Coronary artery (tissue), 2 donors: Measurements from ENCODE around the gene NGF.
"Not testable (repeated sequence)": the region's sequence is repeated elsewhere in the genome, so short reads cannot be mapped to it uniquely, and the experiment has no call there.

ENCODE experiments used
- DNase-seq: peaks from one replicate; pipeline ENCODE4 v3.0.0-alpha.2; 2017; ENCODE audit warnings: low spot score
- H3K27ac ChIP-seq, 2 donors: fragments of 200-600 bp; sonication (generic); one replicate each; pipeline ENCODE4 v1.5.1; 2016 to 2019
- H3K4me3 ChIP-seq: fragments of 200-600 bp; sonication (generic); 2 replicates; pipeline ENCODE4 v1.5.1; 2016; ENCODE audit warnings: mild to moderate bottlenecking, moderate library complexity
- CTCF ChIP-seq: fragments of 200-600 bp; sonication (generic); IDR thresholded peaks from one replicate; pipeline ENCODE4 v1.5.1; 2019; ENCODE audit warnings: antibody characterized with exemption

NGF gene

GRCh38 chr1:115310581-115311473, 27.2 kb downstream of the NGF start:
- H3K27ac ChIP-seq, result no peak overlapping the region
- DNase-seq, result no peak
- no peak for TF ChIP-seq CTCF
- H3K4me3 ChIP-seq, result no peak overlapping the region

DNA sequence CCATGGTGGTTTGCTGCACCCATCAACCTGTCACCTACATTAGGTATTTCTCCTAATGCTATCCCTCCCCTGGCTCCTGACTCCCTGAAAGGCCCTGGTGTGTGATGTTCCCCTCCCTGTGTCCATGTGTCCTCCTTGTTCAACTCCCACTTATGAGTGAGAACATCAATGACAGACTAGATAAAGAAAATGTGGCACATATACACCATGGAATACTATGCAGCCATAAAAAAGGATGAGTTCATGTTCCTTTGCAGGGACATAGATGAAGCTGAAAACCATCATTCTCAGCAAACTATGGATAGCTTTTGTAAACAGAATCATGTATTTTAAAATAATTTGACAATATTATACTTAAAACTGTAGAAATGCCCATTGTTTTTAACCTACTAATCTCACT, 28.5 kb downstream of the NGF start:
- not testable (repeated sequence) for DNase-seq, H3K4me3 ChIP-seq, H3K27ac ChIP-seq

- DNase-seq, result no peak
- H3K27ac ChIP-seq, result no peak overlapping the region
These were observed 29.1 kb downstream of the NGF start for GRCh38 chr1:115308969-115309368.

GRCh38 chr1:115307661-115308060, 30.4 kb downstream of the NGF start:
- TF ChIP-seq CTCF, result no peak
- H3K27ac ChIP-seq, result no peak overlapping the region

More at GRCh38 chr1:115308969-115309368, 29.1 kb downstream of the NGF start:
- no peak overlapping the region for H3K4me3 ChIP-seq
- no peak for TF ChIP-seq CTCF

DNA sequence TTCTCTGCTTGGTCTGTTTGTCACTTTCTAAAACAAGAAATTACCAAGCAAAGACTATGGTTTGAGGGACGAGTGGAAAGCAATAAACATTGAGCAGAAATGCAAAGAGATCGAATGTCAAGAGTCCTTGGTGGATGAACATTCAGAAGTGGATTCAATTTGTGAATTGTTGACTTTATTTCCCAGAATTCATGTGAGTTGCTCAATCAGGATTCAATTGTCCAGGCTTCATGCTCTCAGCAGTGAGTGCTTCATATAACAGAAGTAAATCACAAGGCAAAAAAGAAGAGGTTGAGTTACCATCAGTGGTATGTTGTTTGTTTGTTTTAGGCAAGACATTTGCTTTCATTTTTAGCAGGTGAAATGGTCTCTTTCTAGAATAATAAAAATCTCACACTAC, 31.9 kb downstream of the NGF start:
- no peak for TF ChIP-seq CTCF
- no peak for DNase-seq
- Histone ChIP-seq H3K4me3 (no peak overlapping the region), H3K27ac (no peak overlapping the region)

More at GRCh38 chr1:115307661-115308060, 30.4 kb downstream of the NGF start:
- no peak overlapping the region for H3K4me3 ChIP-seq
- no peak for DNase-seq

DNA sequence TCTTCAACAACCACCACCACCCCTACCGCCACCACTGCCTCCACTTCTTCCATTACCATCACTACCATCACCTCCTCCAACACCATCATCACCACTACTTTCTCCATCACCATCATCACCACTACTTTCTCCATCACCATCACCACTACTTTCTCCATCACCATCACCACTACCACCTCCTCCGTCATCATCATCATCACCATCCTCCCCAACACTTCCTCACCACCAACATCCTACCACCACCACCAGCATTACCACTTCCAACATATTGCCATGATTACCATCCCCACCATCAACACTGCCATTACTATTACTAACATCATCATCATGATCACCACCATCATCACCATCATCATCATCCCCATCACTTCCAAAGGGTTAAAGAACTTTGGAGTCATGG, 34.7 kb downstream of the NGF start:
- H3K27ac ChIP-seq, result peak overlapping the region in 1 of 2 donors; percentile 67
- DNase-seq, result no peak
- H3K4me3 ChIP-seq, result no peak overlapping the region
- TF ChIP-seq CTCF, result no peak

GRCh38 chr1:115302390-115302961, 35.6 kb downstream of the NGF start:
- DNase-seq, result no peak
- peak overlapping the region in 1 of 2 donors; percentile 73 for H3K27ac ChIP-seq
- no peak overlapping the region for H3K4me3 ChIP-seq
- TF ChIP-seq CTCF, result no peak
